Fibroblast of skin of back (primary cell): ENCODE data around the gene OSTM1.
A peak's percentile ranks its signal among the peaks of the same experiment; 100 is the strongest.

Experiments used
- DNase-seq: peaks from one replicate; pipeline ENCODE4 v3.0.0-alpha.2; 2013

Gene OSTM1

DNA sequence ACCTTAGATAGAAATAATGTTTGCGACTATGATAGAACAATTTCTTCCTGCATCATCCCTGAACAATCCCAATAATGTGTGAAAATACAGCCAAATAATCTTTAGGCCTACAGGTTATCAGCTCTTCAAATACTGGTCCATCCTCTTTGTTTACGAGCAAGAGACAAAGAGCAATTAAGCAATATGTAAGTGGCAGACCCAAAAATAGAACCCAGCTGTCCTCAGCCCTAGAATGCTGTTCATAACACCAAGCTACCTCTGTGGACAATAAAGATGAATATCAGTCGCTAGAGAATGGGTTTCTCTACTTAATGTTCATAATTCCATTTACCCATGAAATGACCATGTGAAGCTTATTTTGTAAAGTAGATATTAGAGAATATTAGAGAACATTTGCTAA lies 28.4 kb upstream of the OSTM1 start:
- no peak for DNase-seq

DNA sequence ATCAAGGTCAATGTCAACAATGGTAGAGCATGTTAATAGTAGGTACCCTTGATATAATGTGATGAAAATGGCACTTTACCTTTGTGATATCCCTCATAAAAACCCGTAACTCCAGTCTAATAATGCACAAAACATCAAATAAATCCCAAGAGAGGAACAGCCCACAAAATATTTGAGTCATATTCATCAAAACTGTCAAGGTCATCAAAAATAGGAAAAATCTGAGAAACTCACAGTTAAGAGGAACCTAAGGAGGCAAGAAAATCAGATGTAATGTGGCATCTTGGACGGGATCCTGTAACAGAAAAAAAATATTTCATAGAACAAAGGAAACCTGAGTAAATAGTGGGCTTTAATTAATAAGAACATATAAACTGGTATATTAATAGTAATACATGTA lies 25.5 kb upstream of the OSTM1 start:
- no peak for DNase-seq

DNA sequence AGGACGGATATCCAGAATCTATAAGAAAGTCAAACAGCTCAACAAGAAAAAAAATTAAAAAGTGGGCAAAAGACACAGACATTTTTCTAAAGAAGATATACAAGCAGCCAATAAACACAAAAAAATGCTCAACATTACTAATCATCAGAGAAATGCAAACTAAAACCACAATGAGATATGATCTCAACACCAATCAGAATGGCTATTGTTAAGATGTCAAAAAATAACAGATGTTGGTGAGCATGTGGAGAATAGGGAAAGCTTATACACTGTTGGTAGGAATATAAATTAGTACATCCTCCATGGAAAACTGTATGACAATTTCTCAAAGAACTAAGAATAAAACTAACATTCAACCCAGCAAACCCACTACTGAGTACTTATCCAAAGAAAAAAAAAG lies 23.3 kb upstream of the OSTM1 start:
- DNase-seq: no peak

DNA sequence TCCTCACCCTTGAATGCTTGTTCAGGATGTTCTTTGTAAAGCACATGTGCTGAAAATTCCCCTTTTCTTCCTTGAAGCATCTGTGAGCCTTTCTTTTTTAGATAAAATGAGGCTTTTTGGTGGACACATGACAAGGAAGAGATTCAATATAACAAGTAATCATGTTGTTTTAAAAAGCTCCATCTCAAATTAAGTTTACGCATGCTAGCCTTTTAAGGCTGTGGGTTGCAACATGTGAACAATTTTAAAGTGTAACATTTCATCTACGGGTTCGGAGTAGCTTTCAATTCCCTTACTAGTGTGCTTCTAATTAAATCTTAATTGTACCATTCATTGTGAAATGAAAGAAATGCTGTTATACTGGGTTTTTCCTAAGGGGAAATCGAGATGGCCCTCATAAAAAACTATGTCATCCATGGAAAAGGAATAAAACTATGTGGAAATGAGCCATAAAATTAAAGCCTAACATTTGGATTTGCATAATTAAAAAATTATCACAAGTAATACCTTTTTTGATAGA lies 19.3 kb upstream of the OSTM1 start:
- DNase-seq: no peak

DNA sequence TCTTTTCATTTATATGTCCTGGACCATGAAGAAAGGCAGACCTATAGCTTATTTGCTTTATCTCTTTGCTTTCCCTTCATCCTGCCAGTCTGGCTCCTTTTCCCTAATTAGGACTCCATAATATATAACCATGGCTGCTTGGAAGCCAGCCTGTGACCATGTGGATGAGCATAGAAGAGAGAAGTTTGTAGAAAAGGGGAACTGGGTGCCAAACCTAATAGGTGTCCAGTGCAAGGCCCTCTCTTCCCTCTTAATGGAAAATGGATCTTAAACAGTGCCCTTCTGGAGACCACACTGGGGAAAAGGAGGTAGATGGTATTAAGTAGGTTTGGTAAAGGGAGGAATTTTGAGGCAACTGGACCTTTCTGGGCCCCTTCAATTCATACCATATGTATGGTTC lies 16.7 kb upstream of the OSTM1 start:
- no peak for DNase-seq

DNA sequence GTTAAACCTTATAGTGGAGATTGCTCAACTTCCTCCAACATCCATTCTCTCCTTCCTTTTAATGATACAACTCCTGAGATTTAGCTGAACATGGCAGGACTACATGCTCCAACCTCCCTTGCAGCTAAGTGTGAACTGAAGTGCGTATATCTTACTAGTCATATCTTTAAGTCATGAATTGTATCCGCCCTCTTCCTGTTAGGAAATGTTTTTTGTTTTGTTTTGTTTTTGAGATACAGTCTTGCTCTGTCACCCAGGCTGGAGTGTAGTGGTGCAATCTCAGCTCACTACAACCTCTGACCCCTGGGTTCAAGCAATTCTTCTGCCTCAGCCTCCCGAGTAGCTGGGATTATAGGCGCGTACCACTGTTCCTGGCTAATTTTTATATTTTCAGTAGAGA lies 8.8 kb upstream of the OSTM1 start:
- no peak for DNase-seq

DNA sequence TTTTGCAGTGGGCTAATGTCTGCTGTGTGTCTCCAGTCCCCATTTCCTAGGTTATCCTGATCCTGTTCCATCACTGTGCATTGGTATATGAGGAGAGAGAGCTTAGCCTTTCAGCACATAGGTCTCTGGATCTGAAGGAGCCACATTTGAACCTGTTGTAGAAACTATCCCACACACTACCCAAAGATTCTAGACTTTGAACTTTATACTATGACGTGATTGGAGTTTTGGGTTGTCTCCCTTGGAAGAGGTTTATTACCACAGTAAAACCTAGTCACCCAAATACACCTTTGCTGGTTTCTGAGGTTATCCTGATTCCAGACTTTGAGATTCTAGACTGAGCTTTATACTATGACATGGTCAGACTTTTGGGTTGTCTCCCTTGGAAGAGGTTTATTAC lies 8.0 kb upstream of the OSTM1 start:
- no peak for DNase-seq

DNA sequence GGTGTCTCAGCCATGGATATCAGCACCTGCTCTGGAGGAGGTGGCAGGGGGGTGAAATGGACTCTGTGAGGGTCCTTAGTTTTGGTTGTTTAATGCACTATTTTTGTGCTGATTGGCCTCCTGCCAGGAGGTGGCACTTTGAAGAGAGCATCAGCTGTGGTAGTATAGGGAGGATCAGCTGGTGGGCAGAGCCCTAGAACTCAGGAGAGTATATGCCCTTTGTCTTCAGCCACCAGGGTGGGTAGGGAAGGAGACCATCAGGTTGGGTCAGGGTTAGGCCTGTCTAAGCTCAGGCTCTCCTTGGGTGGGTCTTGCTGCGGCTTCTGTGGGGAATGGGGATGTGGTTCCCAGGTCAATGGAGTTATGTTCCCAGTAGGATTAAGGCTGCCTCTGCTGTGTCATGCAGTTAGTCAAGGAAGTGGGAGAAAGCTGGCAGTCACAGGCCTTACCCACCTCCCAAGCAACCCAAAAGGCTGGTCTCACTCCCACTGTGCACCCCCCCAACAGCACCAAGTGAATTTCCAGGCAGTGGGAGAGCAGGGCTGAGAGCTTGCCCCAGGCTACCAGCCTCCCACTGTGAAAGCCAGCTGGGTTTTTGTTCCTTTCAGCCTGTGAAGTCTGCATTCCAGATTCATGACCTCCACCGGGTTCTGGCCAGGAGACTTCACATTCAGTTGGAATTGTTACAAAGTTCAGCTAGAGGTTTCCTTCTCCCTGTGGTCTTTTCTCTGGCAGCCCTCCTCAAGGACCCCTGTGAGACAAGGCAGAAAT lies 5.7 kb upstream of the OSTM1 start:
- peak; percentile 71 for DNase-seq

DNA sequence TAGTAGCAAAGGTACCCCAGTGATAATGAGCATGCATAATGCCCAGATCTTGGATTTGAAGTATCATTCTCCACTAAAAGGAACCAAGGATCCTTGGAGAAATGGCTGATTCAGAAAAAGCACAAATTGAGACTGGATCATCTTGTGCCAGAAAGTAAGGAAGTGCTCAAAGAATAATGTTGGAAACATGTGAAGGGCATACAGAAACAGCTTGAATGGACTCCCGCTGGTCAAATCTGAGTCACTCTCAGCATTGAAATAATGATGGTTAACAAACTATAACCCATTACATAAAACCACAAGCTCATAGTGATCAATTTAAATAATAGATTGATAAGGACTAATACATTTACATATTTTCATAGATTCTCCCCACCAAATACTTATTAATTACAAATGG lies 3.6 kb upstream of the OSTM1 start:
- no peak for DNase-seq

DNA sequence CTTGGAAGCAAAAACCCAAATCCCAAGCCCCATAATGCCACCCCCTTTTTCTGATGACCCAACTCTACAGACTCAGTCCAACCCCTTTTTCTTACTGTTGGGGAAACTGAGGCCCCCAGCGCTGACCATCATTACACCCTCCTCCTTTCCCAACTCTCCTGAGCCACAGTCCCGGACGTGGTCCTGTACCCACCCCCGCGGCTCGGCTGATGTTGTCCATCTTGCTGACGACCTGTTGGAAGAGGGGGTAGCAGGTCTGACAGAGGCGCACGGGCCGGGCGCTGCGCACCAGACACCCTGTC lies 533 bp downstream of the OSTM1 start:
- no peak for DNase-seq

DNA sequence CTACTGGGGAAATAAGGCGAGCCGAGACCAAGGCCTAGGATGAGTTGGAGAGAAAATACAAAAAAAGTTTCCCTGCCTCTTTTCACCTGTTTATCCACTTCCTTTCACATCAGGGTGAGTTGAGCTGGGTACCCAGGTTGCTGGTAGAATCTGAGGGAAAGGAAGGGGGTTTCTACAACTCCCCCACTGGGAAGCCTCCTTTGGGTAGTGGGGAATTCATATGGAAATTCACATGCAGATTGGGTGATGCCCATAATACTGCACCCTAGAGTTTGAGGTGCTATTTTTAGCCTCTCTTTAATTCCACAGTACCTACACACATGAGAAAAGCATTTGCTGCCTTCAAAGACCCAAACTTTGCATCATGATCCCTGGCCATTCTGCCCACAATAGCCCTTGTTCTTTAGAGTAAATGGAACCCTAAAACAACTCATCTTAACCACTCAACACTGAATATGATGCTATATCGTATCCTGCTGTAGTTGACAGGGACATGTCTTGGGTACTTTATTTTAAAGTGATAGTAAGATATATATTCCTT lies 2.7 kb downstream of the OSTM1 start:
- DNase-seq: no peak

DNA sequence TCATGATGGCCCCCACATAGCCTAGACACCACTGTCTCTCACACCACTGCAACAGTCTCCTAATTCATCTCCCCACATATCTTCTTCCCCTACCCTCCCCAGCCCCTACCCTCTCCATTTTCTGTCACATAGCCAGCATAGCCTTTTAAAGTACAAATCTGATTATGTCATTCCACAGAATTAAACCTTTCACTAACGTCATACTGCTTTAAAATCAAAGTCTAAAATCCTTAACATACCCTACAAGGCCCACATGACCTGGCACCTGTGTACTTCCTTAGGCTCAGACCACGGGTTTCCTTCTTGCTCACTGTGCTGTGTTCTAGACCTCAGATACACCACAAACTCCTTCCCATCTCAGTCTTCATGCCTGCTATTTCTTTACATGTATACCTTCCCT lies 5.9 kb downstream of the OSTM1 start:
- DNase-seq: no peak

DNA sequence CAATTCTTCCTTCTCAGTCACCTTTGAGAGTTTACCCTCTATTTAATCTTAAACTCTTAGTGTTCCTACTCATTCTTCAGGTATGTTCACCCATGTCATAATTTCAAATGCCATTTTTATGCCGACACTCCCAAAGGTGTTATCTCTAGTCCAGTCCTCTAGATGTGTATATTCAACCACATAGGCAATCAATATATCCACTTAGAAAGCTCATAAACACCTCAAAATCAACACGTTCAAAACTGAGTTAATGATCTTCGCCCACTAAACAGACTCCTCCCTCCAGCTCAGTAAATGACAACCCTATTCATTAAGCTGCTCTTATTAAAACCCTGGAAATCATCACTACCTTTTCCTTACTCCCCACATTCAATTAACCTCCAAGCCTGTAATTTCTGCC lies 6.4 kb downstream of the OSTM1 start:
- DNase-seq: no peak

DNA sequence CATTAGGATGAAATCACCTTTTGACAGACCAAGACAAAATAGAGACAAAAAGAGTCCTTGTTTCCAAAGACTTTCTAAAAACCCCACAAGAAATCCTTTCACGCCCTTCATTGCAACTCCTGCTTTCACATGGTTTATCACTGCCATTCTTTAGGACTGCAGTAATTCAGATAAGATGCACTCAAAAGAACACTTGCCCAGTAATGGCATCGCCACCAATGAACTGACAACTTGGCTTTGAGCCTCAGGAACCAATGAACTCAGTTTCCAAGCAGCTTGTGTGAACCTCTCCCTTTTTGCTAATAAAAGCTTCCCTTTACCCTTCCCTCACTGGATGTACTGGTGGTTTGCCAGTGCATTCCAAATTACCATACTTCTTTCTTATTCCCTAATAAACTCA lies 21.8 kb downstream of the OSTM1 start:
- no peak for DNase-seq

DNA sequence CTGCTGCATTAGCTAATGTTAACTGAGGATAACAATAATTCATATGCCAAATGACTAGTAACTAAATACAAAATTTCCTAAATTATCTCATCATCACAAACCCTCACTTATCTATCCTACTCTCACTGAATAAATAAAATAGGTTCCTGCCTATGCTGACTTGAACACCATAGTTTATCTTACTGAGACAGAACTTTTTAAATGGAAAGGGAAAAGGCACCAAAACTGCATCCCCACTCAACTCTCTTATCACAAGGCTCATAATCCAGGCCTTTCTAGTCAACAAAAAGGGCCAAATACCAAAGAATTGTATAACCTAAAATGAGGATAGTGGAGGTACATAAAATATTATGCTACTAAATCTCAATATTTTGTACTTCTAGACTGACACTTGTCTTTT lies 23.1 kb downstream of the OSTM1 start:
- DNase-seq: no peak

DNA sequence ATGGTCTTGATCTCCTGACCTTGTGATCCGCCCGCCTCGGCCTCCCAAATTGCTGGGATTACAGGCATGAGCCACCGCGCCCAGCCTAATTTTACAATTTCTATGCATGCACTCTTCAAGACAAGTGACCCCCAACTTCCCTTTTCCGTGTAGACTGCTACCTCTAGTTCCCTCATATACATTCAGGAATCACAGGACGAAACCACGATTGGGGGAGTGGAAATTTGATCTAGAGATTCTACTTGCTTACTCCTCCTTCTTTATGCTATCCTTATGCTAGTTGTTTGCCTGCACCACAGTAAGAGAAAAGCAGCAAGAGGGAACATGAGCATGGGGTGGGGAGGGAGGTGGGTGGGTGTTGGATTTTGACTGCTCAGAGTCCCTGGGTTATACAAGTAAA lies 34.9 kb downstream of the OSTM1 start:
- DNase-seq: no peak

DNA sequence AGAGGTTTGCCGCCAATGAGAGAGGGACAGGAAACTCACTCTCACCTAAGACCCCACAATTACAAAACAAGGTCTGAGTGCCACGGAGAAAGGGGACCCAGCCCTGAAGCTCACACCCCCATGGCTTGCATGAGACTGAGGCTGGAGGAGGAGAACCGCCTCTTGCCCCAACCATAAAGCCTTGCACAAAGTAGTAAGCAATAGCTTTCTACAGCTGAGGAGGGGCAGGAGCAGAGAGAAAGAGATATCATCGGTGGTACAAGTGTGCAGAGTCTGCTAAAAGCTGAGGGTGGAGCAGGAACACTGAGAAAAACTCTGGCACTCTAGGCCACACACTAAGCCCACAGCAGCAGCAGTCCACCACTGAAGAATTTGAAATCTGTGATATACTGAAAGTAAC lies 37.7 kb downstream of the OSTM1 start:
- no peak for DNase-seq

DNA sequence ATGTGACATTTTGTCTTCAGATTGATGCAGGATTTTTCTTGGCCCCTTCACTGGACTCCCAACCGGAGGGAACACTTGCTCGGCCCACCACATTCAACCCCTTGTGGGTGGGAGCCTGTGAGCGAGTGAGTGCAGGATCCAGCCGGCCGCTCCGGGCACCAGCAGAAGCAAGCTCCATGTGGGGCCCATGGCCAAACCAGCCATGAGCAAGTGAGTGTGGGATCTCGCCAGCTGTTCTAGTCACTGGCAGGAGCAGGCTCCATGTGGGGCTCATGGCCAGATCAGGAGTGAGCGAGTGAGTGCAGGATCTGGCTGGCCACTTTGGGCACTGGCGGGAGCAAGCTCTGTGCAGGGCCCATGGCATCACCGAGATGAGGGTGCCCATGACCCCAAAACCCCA lies 42.6 kb downstream of the OSTM1 start:
- no peak for DNase-seq

DNA sequence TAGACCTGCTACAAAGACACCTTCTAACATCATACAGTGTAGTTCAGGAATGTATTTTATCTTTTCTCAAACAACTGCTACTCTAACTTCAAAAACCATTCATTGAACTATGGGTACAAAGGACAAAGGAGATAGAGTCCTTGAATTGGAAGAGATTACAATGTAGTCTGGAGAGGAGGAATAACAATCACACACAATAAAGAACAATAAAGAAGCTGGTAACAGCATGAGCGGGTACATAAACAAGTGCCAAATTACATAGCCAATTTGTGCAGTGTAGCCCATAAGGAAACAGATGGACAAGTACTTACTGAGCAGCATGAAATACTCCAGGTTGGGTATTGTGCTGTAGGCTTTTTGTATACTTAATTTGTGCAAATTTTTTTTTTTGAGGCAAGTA lies 44.3 kb downstream of the OSTM1 start:
- DNase-seq: no peak

DNA sequence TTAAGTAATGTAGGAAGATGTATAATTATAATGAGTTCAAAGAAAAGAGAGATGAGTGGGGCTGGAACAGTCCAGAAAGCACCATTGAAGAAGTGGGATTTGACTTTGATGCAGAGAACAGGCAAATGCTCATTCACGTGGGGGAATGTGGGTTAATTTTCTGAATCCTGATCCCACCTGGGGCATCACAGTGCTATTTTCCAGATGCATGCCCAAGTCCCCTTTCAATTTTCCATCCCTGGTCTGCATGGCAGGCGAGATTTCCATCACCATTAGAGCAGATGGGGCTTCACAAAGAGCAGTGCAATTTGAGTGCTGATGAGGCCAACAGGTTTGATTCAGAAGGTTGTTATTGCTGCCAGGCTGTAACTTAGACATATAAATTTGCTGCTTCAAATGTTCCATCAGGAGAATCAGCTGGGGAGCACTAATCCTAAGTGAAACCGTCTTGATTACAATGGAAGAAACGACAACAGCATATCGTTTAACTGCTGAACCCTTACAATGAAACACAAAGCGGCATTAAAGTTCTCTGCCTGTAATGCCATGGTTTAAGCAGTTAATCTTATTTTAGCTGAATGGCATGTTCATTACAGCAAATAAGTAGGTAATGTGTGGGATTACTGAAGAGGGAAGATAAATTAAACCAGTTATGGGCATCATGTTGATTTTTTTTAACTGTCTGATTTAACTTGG lies 45.2 kb downstream of the OSTM1 start:
- no peak for DNase-seq

DNA sequence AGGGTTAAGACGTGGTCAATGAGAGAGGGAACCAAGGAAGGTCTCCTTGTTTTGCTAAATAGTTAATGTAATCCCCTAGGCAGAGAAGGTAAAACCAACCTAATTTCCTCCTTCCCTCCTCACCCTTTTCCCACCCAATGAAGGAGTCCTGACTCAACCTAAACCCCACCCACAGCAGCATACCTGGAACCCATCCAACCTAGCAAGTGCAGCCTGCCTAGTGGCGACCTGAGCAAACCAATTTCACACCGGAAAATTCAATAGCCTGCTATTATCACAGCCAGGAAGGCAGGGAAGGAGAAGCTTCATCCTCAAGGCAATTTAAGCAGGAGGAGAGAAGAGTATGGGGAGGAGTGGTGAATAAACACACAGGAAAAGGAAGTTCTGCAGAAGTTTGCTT lies 46.9 kb downstream of the OSTM1 start:
- DNase-seq: no peak

DNA sequence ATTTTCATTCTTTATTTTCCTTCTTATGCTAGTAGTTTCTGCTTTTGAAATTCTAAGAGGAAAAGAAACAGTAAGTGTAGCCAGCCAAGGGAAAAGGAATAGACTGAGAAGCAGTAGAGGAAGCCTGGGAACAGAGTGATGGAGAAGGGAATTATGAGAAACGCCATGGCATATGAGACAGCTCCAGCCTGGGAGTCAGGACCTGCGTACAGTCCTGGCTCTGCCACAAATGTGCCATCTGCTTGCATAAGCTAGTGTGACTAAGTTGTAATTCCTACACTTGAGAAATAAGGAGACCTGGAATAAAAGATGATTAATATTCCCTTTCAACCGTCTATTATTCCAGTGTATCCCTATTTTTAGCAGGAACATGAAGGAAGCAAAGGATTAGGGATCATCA lies 47.5 kb downstream of the OSTM1 start:
- no peak for DNase-seq

DNA sequence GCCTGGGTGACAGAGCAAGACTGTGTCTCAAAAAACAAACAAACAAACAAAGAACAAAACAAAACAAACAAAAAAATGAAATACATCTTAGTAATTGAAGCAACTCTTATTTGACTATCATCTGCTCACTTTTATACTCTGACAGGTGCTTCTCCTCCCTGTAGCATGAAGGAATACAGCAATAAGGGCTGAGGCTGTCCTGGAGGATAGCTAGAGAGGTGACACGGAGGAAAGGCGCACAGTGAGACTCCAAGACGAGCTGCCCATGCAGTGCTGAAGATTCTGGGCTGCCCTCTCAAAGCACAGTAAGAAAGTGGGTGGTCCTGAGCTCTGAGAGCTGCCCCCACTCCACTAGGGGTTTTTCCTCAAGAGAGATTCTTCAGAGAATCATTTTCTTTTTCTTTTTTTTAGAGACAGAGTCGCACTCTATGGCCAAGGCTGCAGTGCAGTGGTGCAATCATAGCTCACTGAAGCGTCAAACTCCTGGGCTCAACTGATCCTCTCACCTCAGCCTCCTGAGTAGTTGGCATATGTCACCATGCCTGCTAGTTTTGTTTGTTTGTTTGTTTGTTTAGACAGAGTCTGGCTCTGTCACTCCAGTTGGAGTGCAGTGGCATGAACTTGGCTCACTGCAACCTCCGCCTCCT lies 50.0 kb downstream of the OSTM1 start:
- no peak for DNase-seq
